ENCODE data around the gene COL4A2. TPM values are rescaled to one million over a fixed set of nuclear protein-coding genes. Genes with fewer than 3 reads are reported as not detected.

Gene COL4A2
- 481 and 1,014 TPM in 2 replicates for total RNA-seq

DNA sequence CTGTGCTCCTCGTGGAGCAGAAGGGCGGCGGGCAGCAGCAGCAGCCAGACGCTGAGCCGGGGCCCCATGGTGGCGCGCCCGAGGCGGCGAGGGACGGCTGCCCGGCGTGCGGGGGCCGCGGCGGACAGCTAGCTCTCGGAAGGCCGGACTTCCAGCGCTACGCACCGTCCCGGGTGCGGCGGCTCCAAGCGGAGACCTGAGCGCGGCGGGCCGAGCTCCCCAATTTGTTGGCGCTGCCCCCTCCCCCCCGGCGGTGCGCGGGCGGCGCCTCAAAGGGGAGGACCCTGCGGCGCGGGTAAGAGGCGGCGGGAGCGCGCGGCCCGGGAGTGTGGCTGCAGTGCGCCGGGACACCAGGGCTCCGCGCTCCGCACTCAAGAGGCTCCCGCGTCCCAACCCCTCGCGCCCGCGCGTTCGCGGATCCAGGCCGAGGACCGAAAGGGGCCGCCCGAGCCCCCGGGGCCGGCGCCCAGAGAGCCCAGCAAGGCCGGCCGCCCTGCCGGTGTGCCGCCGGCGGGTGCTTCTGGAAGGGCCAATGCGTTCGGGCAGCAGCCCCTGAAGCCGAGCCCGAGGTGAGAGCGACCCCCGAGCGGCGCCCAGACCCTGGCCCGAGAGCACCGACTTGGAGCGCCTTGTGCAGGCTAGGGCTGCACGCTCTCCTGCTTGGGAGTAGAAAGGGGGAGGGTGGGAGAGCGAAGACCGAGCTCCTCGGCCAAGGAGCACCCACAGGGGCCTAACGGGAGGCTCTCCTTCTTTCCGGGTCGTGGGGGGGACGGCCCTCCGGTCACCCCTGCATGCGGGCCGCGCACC, at the start of gene COL4A2, which contains the start of gene COL4A1:
TSS of gene COL4A2 (plus strand) at position 325 of the 807 bp plus-strand sequence. CDS start 620 bp downstream, outside the sequence.
TSS of gene COL4A1 (minus strand) at position 198 of the 807 bp plus-strand sequence. CDS start at position 68, 130 bp downstream.

DNA sequence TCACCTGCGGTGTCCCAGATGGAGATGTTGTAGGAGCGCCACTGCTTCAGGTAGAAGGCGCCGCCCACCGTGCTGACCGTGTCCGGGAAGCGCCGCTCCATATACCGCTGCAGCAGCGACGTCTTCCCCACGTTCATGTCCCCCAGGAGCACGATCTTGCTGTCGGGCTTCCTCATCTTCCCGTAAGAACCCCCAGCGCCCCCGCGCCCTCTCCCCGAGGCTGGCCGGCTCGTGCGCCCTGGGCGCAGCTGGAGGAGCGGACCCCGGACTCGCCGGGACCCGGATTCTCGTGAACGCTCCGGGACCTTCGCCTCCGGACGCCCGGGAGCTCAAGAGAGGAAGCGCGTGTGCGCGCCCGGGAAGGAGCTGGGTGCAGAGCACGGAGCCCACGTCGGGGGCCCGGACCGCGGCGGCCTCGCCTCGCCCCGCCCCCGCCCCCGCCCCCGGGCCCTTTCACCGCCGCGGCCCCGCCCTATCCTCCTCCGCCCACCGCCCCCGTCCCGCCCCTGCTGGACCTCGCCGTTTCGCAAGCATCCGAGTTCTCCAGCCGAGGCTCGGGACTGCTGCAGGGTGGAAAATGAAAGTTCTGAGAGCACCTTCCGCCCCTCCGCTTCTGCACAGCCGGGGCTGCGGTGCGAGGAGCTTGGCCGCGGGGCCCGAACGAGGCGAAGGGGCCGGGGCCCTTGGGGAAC, 254.4 kb downstream of the COL4A2 start, which contains the start of gene RAB20:
TSS of gene RAB20 (minus strand) at position 379 of the 692 bp plus-strand sequence. CDS start at position 176, 203 bp downstream.

Other genes starting within 250 kb of the COL4A2 start
- gene COL4A1, start 127 bp upstream of the COL4A2 start, total RNA-seq, result 564 and 1,049 TPM in 2 replicates